Activated naive CD8-positive, alpha-beta T cell treated with anti-CD3 and anti-CD28 coated beads for 36 hours (primary cell): ENCODE data around the gene SIPA1. TPM values are rescaled to one million over a fixed set of nuclear protein-coding genes. Genes with fewer than 3 reads are reported as not detected.

ENCODE experiments used
- DNase-seq: peaks from one replicate; pipeline ENCODE4 v3.0.0; 2021
- H3K27ac Mint-ChIP-seq: one replicate; pipeline ENCODE4 v1.8.0; 2022; ENCODE audit warnings: mild to moderate bottlenecking, moderate library complexity, mixed read lengths
- H3K27me3 Mint-ChIP-seq: one replicate; pipeline ENCODE4 v1.8.0; 2022; ENCODE audit warnings: mild to moderate bottlenecking, mixed read lengths
- H3K36me3 Mint-ChIP-seq: one replicate; pipeline ENCODE4 v1.8.0; 2021; ENCODE audit warnings: mild to moderate bottlenecking, mixed read lengths
- H3K4me1 Mint-ChIP-seq: one replicate; pipeline ENCODE4 v1.8.0; 2021; ENCODE audit warnings: mixed read lengths
- H3K4me3 Mint-ChIP-seq: one replicate; pipeline ENCODE4 v1.8.0; 2022; ENCODE audit warnings: mild to moderate bottlenecking, moderate library complexity, mixed read lengths
- H3K9me3 Mint-ChIP-seq: one replicate; pipeline ENCODE4 v1.8.0; 2022; ENCODE audit warnings: mixed read lengths
- total RNA-seq, 2 experiments: library from RNA; stranded (reverse); gene quantifications; one replicate each; pipeline ENCODE4 v1.2.3, GENCODE V29; 2021

SIPA1 gene
- total RNA-seq, 2 experiments from 2014 or later = 123 to 127 TPM

GRCh38 chr11:65615950-65616574, 21.8 kb upstream of the SIPA1 start:
- peak; percentile 70 for DNase-seq
- Mint-ChIP-seq H3K27ac (peak overlapping the region; percentile 98), H3K4me1 (peaks cover 37% of the 10 kb centered on the region), H3K4me3 (peak overlapping the region; percentile 99), H3K36me3 (peaks cover 23% of the 10 kb centered on the region), H3K9me3 (no peaks in the 10 kb centered on the region), H3K27me3 (no peaks in the 10 kb centered on the region)

GRCh38 chr11:65616575-65617001, 21.3 kb upstream of the SIPA1 start:
- Mint-ChIP-seq H3K36me3 (peaks cover 22% of the 10 kb centered on the region), H3K4me1 (peaks cover 33% of the 10 kb centered on the region), H3K9me3 (no peaks in the 10 kb centered on the region), H3K27me3 (no peaks in the 10 kb centered on the region), H3K27ac (peak overlapping the region; percentile 97), H3K4me3 (peak overlapping the region; percentile 99)
- DNase-seq = peak; percentile 50

GRCh38 chr11:65617136-65617850, 20.6 kb upstream of the SIPA1 start:
- no peaks in the 10 kb centered on the region for H3K9me3 Mint-ChIP-seq
- H3K4me3 Mint-ChIP-seq = peak overlapping the region; percentile 99
- peak overlapping the region; percentile 97 for H3K27ac Mint-ChIP-seq
- no peaks in the 10 kb centered on the region for H3K27me3 Mint-ChIP-seq
- H3K36me3 Mint-ChIP-seq = peaks cover 23% of the 10 kb centered on the region
- peaks cover 28% of the 10 kb centered on the region for H3K4me1 Mint-ChIP-seq
- DNase-seq = no peak

- Mint-ChIP-seq H3K27ac (no peak overlapping the region), H3K36me3 (peaks cover 17% of the 10 kb centered on the region), H3K27me3 (no peaks in the 10 kb centered on the region), H3K4me1 (peaks cover 19% of the 10 kb centered on the region), H3K9me3 (no peaks in the 10 kb centered on the region), H3K4me3 (no peak overlapping the region)
- DNase-seq = no peak
These were observed 19.7 kb upstream of the SIPA1 start for GRCh38 chr11:65617990-65618751.

GRCh38 chr11:65618763-65619162, 19.1 kb upstream of the SIPA1 start:
- peak overlapping the region; percentile 42 for H3K27ac Mint-ChIP-seq
- H3K9me3 Mint-ChIP-seq = no peaks in the 10 kb centered on the region
- H3K4me1 Mint-ChIP-seq = peaks cover 19% of the 10 kb centered on the region
- H3K36me3 Mint-ChIP-seq = peaks cover 15% of the 10 kb centered on the region
- no peak for DNase-seq
- no peaks in the 10 kb centered on the region for H3K27me3 Mint-ChIP-seq
- H3K4me3 Mint-ChIP-seq = no peak overlapping the region

- Mint-ChIP-seq H3K4me3 (no peak overlapping the region), H3K36me3 (peaks cover 15% of the 10 kb centered on the region), H3K4me1 (peaks cover 19% of the 10 kb centered on the region), H3K27me3 (no peaks in the 10 kb centered on the region), H3K27ac (no peak overlapping the region), H3K9me3 (no peaks in the 10 kb centered on the region)
- no peak for DNase-seq
These were observed 18.5 kb upstream of the SIPA1 start for GRCh38 chr11:65619281-65619928.

- no peak for DNase-seq
- Mint-ChIP-seq H3K4me3 (no peak overlapping the region), H3K9me3 (no peaks in the 10 kb centered on the region), H3K27ac (no peak overlapping the region), H3K4me1 (peaks cover 19% of the 10 kb centered on the region), H3K36me3 (peaks cover 15% of the 10 kb centered on the region), H3K27me3 (no peaks in the 10 kb centered on the region)
These were observed 17.2 kb upstream of the SIPA1 start for GRCh38 chr11:65620666-65621065.

- H3K4me3 Mint-ChIP-seq = no peak overlapping the region
- DNase-seq = no peak
- H3K36me3 Mint-ChIP-seq = peaks cover 16% of the 10 kb centered on the region
- no peaks in the 10 kb centered on the region for H3K27me3 Mint-ChIP-seq
- no peaks in the 10 kb centered on the region for H3K9me3 Mint-ChIP-seq
- H3K27ac Mint-ChIP-seq = peak overlapping the region; percentile 42
- H3K4me1 Mint-ChIP-seq = peaks cover 19% of the 10 kb centered on the region
These were observed 16.4 kb upstream of the SIPA1 start for GRCh38 chr11:65621460-65621859.

GRCh38 chr11:65622011-65622410, 15.9 kb upstream of the SIPA1 start:
- H3K4me1 Mint-ChIP-seq = peaks cover 15% of the 10 kb centered on the region
- peak overlapping the region; percentile 42 for H3K27ac Mint-ChIP-seq
- no peaks in the 10 kb centered on the region for H3K27me3 Mint-ChIP-seq
- H3K36me3 Mint-ChIP-seq = peaks cover 14% of the 10 kb centered on the region
- DNase-seq = no peak
- H3K4me3 Mint-ChIP-seq = no peak overlapping the region
- no peaks in the 10 kb centered on the region for H3K9me3 Mint-ChIP-seq

GRCh38 chr11:65623177-65623576, 14.7 kb upstream of the SIPA1 start:
- no peak overlapping the region for H3K27ac Mint-ChIP-seq
- H3K9me3 Mint-ChIP-seq = no peaks in the 10 kb centered on the region

GRCh38 chr11:65623852-65624616, 13.9 kb upstream of the SIPA1 start:
- H3K4me1 Mint-ChIP-seq = peaks cover 4% of the 10 kb centered on the region
- no peaks in the 10 kb centered on the region for H3K27me3 Mint-ChIP-seq
- peaks cover 16% of the 10 kb centered on the region for H3K36me3 Mint-ChIP-seq
- DNase-seq = no peak
- no peak overlapping the region for H3K27ac Mint-ChIP-seq
- no peak overlapping the region for H3K4me3 Mint-ChIP-seq
- H3K9me3 Mint-ChIP-seq = no peaks in the 10 kb centered on the region

More at GRCh38 chr11:65623177-65623576, 14.7 kb upstream of the SIPA1 start:
- DNase-seq = no peak
- Mint-ChIP-seq H3K27me3 (no peaks in the 10 kb centered on the region), H3K4me3 (no peak overlapping the region), H3K36me3 (peaks cover 16% of the 10 kb centered on the region), H3K4me1 (peaks cover 7% of the 10 kb centered on the region)

GRCh38 chr11:65624931-65625627, 12.8 kb upstream of the SIPA1 start:
- H3K36me3 Mint-ChIP-seq = peaks cover 14% of the 10 kb centered on the region
- H3K9me3 Mint-ChIP-seq = no peaks in the 10 kb centered on the region
- no peak for DNase-seq
- no peaks in the 10 kb centered on the region for H3K27me3 Mint-ChIP-seq
- H3K4me3 Mint-ChIP-seq = no peak overlapping the region
- no peak overlapping the region for H3K27ac Mint-ChIP-seq
- H3K4me1 Mint-ChIP-seq = no peaks in the 10 kb centered on the region

GRCh38 chr11:65625628-65626342, 12.1 kb upstream of the SIPA1 start:
- Mint-ChIP-seq H3K4me3 (no peak overlapping the region), H3K36me3 (peaks cover 14% of the 10 kb centered on the region), H3K27ac (no peak overlapping the region), H3K27me3 (no peaks in the 10 kb centered on the region), H3K9me3 (no peaks in the 10 kb centered on the region), H3K4me1 (no peaks in the 10 kb centered on the region)
- DNase-seq = peak; percentile 44
